HCT116 (cell line): ENCODE measurements around the gene HOXB3.

Source experiments
- CEBPB ChIP-seq: IDR thresholded peaks from 2 replicates; pipeline ENCODE4 v1.6.1; 2012; ENCODE audit warnings: low read depth
- CTCF ChIP-seq, 3 experiments: fragments of 200-600 bp in 1 of 3; sonication (generic) in 1 of 3; IDR thresholded peaks in 2 of 3; conservative IDR thresholded peaks in 1 of 3; 2 replicates each; pipeline ENCODE4 v1.5.1; 2012 to 2017; ENCODE audit warnings: low read depth in 2 of 3, low read length in 2 of 3, antibody characterized with exemption in 1 of 3, borderline replicate concordance in 1 of 3, control low read depth in 1 of 3, mild to moderate bottlenecking in 1 of 3, mixed read lengths in 1 of 3, mixed run types in 1 of 3, moderate library complexity in 1 of 3; ENCODE audit not compliant: insufficient read depth in 1 of 3
- EGR1 ChIP-seq: IDR thresholded peaks from 2 replicates; pipeline ENCODE4 v1.6.1; 2012; ENCODE audit warnings: low read depth
- EZH2phosphoT487 ChIP-seq: fragments of 200-600 bp; IDR thresholded peaks from 2 replicates; pipeline ENCODE4 v1.6.1; 2018; ENCODE audit warnings: antibody characterized with exemption, borderline replicate concordance
- POLR2A ChIP-seq: IDR thresholded peaks from 2 replicates; pipeline ENCODE4 v1.7.0; 2011; ENCODE audit warnings: borderline replicate concordance; ENCODE audit not compliant: insufficient read depth, insufficient read length; ENCODE audit errors: extremely low read depth
- POLR2AphosphoS5 ChIP-seq: IDR thresholded peaks from 2 replicates; pipeline ENCODE4 v1.6.1; 2011; ENCODE audit warnings: mild to moderate bottlenecking, low read depth, low read length, moderate library complexity
- RAD21 ChIP-seq: IDR thresholded peaks from 2 replicates; pipeline ENCODE4 v1.6.1; 2012; ENCODE audit warnings: low read depth, mild to moderate bottlenecking
- REST ChIP-seq: IDR thresholded peaks from 2 replicates; pipeline ENCODE4 v1.6.1; 2012; ENCODE audit warnings: low read depth

GRCh38 chr17:48552466-48553189 is 37.4 kb downstream of the HOXB3 start:
- TF ChIP-seq POLR2AphosphoS5 (no peak), RAD21 (no peak), POLR2A (no peak), REST (no peak), CTCF (IDR thresholded peaks at IDR 0.05 in 2 of 3, conservative IDR thresholded peaks at IDR 0.05 in 1 of 3; ENCODE audit: borderline replicate concordance in 1 of 3, insufficient read depth in 1 of 3, low read depth in 2 of 3, low read length in 2 of 3) (no peak), EZH2phosphoT487 (no peak), CEBPB (no peak), EGR1 (no peak)
